Calu3 (cell line): ENCODE measurements around the gene CASQ1. TPM values are rescaled to one million over a fixed set of nuclear protein-coding genes. Genes with fewer than 3 reads are reported as not detected.

Experiments used
- BruUV-seq: library from RNA; stranded (reverse); fragments of 400-500 nt; replicated peaks from 2 replicates; lab custom pipeline; 2021; lab: Mats Ljungman, UMichigan
- CTCF ChIA-PET: fragments of 300-600 bp; sonication (Branson Sonifier 250); formaldehyde crosslinking; loops from one replicate; lab custom pipeline; 2022; ENCODE audit warnings: antibody characterized with exemption; lab: Charles Lee
- DNase-seq: peaks from one replicate; pipeline ENCODE4 v3.0.0; 2022
- H3K27ac Mint-ChIP-seq: one replicate; pipeline ENCODE4 v1.8.0; 2022; ENCODE audit warnings: mixed read lengths; ENCODE audit not compliant: unreplicated experiment
- H3K27me3 Mint-ChIP-seq: one replicate; pipeline ENCODE4 v1.8.0; 2022; ENCODE audit warnings: mixed read lengths; ENCODE audit not compliant: unreplicated experiment
- H3K36me3 Mint-ChIP-seq: one replicate; pipeline ENCODE4 v1.8.0; 2022; ENCODE audit warnings: mild to moderate bottlenecking, moderate library complexity, mixed read lengths; ENCODE audit not compliant: insufficient read depth, unreplicated experiment
- H3K4me1 Mint-ChIP-seq: one replicate; pipeline ENCODE4 v1.8.0; 2022; ENCODE audit warnings: mild to moderate bottlenecking, low read depth, mixed read lengths; ENCODE audit not compliant: unreplicated experiment
- H3K4me3 Mint-ChIP-seq: one replicate; pipeline ENCODE4 v1.8.0; 2022; ENCODE audit warnings: mild to moderate bottlenecking, low read depth, moderate library complexity, mixed read lengths; ENCODE audit not compliant: unreplicated experiment
- H3K9me3 Mint-ChIP-seq: one replicate; pipeline ENCODE4 v1.8.0; 2022; ENCODE audit warnings: low read depth, mixed read lengths; ENCODE audit not compliant: unreplicated experiment
- CTCF ChIP-seq: fragments of 200-600 bp; IDR thresholded peaks from one replicate; pipeline ENCODE4 v1.8.0; 2022; ENCODE audit warnings: antibody characterized with exemption; ENCODE audit not compliant: unreplicated experiment
- intact Hi-C: fragments of 100-400 bp; cut with micrococcal nuclease; formaldehyde crosslinking; loops from one replicate; pipeline ENCODE4 v1.10.0; 2022; ENCODE audit not compliant: unreplicated experiment
- total RNA-seq: library from RNA; stranded (reverse); gene quantifications from 2 replicates; pipeline ENCODE4 v1.2.3, GENCODE V29; 2022

The CASQ1 gene
- total RNA-seq, 1 experiment from 2014 or later: not detected

- Mint-ChIP-seq H3K9me3 (no peaks in the 10 kb centered on the region), H3K27ac (no peak overlapping the region), H3K4me1 (no peaks in the 10 kb centered on the region), H3K4me3 (no peak overlapping the region), H3K36me3 (no peaks in the 10 kb centered on the region), H3K27me3 (peaks cover 17% of the 10 kb centered on the region)
- peak; percentile 93 for TF ChIP-seq CTCF
- CTCF ChIA-PET: interaction anchor here (0.5 to 3.3 kb wide), 24 partner anchors 8 to 183 kb away, joined by 3 to 92 read pairs (median 4); partner anchors contain the start of genes DCAF8 and PIGM
- intact Hi-C loops: loop anchor here (1.0 to 2.0 kb wide), 5 partner anchors 26 to 223 kb away; no protein-coding TSS in a partner anchor
- BruUV-seq: no TSS peak
- peak; percentile 93 for DNase-seq
Measured at GRCh38 chr1:160193091-160193819, 2.9 kb downstream of the CASQ1 start.

GRCh38 chr1:160193832-160194736, 3.7 kb downstream of the CASQ1 start:
- Mint-ChIP-seq H3K27me3 (peaks cover 9% of the 10 kb centered on the region), H3K9me3 (no peaks in the 10 kb centered on the region), H3K4me1 (no peaks in the 10 kb centered on the region), H3K4me3 (no peak overlapping the region), H3K36me3 (no peaks in the 10 kb centered on the region), H3K27ac (no peak overlapping the region)
- TF ChIP-seq CTCF: no peak
- no TSS peak for BruUV-seq
- intact Hi-C loops: loop anchor here (1.0 to 2.0 kb wide), 5 partner anchors 25 to 222 kb away; no protein-coding TSS in a partner anchor
- no peak for DNase-seq
- CTCF ChIA-PET: interaction anchor here (0.5 to 3.3 kb wide), 24 partner anchors 7 to 182 kb away, joined by 3 to 92 read pairs (median 4); partner anchors contain the start of genes DCAF8 and PIGM

- peaks cover 6% of the 10 kb centered on the region for H3K27me3 Mint-ChIP-seq
- intact Hi-C loops: no loop called here
- H3K9me3 Mint-ChIP-seq: no peaks in the 10 kb centered on the region
- no peak for DNase-seq
- no peak overlapping the region for H3K4me3 Mint-ChIP-seq
- CTCF ChIA-PET: no interaction called here
- H3K4me1 Mint-ChIP-seq: no peaks in the 10 kb centered on the region
- no peak overlapping the region for H3K27ac Mint-ChIP-seq
- BruUV-seq: no TSS peak
- no peaks in the 10 kb centered on the region for H3K36me3 Mint-ChIP-seq
- TF ChIP-seq CTCF: no peak
Measured at GRCh38 chr1:160194737-160195059, 4.3 kb downstream of the CASQ1 start.

- CTCF ChIA-PET: no interaction called here
- no TSS peak for BruUV-seq
- Mint-ChIP-seq H3K4me1 (no peaks in the 10 kb centered on the region), H3K36me3 (no peaks in the 10 kb centered on the region), H3K27me3 (peaks cover 13% of the 10 kb centered on the region), H3K27ac (no peak overlapping the region), H3K4me3 (no peak overlapping the region), H3K9me3 (no peaks in the 10 kb centered on the region)
- intact Hi-C loops: no loop called here
- no peak for TF ChIP-seq CTCF
- DNase-seq: no peak
Measured at GRCh38 chr1:160196143-160196542, 5.8 kb downstream of the CASQ1 start.
